K562 (cell line): ENCODE results near the gene ISG20L2.

Experiments
- BRCA1 ChIP-seq, 2 experiments: fragments of 450-650 bp in 1 of 2; sonication (generic) in 1 of 2; formaldehyde crosslinking in 1 of 2; IDR thresholded peaks; 2 replicates each; pipeline versions ENCODE4 v1.5.0 to v1.6.1; 2017 to 2020; ENCODE audit warnings: mild to moderate bottlenecking in 1 of 2, missing genetic modification reagents in 1 of 2
- E2F1 ChIP-seq: sonication (generic); formaldehyde crosslinking; IDR thresholded peaks from 2 replicates; pipeline ENCODE4 v1.8.1; 2023; ENCODE audit warnings: mild to moderate bottlenecking, missing genetic modification reagents, moderate library complexity
- ELK1 ChIP-seq: sonication (generic); formaldehyde crosslinking; IDR thresholded peaks from 2 replicates; pipeline ENCODE4 v1.8.1; 2022; ENCODE audit warnings: missing genetic modification reagents
- EP300 ChIP-seq: IDR thresholded peaks from 2 replicates; pipeline ENCODE4 v1.6.1; 2012; ENCODE audit warnings: low read length, improper control_type of control experiment
- EZH2 ChIP-seq: IDR thresholded peaks from 2 replicates; pipeline ENCODE4 v1.6.1; 2012; ENCODE audit warnings: low read depth, mild to moderate bottlenecking, inconsistent platforms, low read length, borderline replicate concordance
- MIER1 ChIP-seq: fragments of 450-650 bp; IDR thresholded peaks from 2 replicates; pipeline ENCODE4 v1.6.1; 2016; ENCODE audit warnings: antibody characterized with exemption, mild to moderate bottlenecking, low read depth
- POLR2AphosphoS5 ChIP-seq: IDR thresholded peaks from 2 replicates; pipeline ENCODE4 v1.6.1; 2011; ENCODE audit warnings: mild to moderate bottlenecking, low read depth, low read length, moderate library complexity; ENCODE audit not compliant: control insufficient read depth, insufficient read depth
- PREB ChIP-seq: sonication (generic); formaldehyde crosslinking; IDR thresholded peaks from 2 replicates; pipeline ENCODE4 v1.8.1; 2023; ENCODE audit warnings: mild to moderate bottlenecking, missing genetic modification reagents
- REST ChIP-seq, 2 experiments: fragments of 450-650 bp; formaldehyde crosslinking in 1 of 2; IDR thresholded peaks; 2 replicates each; pipeline versions ENCODE4 v1.4.0 to v1.6.1; 2014 to 2020; ENCODE audit warnings: mild to moderate bottlenecking in 2 of 2, borderline replicate concordance in 1 of 2, low read depth in 1 of 2
- ZNF398 ChIP-seq: fragments of 250-450 bp; sonication (Bioruptor Pico); IDR thresholded peaks from 2 replicates; pipeline ENCODE4 v1.8.0; 2021; ENCODE audit warnings: moderate library complexity, mild to moderate bottlenecking, inconsistent platforms
- ZNF584 ChIP-seq: fragments of 200-800 bp; sonication (Bioruptor generic); IDR thresholded peaks from 2 replicates; pipeline ENCODE4 v1.6.1; 2016; ENCODE audit warnings: low read depth, mild to moderate bottlenecking, missing genetic modification characterization, missing compliant biosample characterization

- TF ChIP-seq PREB (CRISPR knock-in tag) (no peak), MIER1 (no peak), ELK1 (CRISPR knock-in tag) (no peak), EP300 (no peak), BRCA1 (IDR thresholded peaks at IDR 0.05) (no peak), BRCA1 (CRISPR knock-in tag; IDR thresholded peaks at IDR 0.05) (no peak), ZNF584 (CRISPR knock-in tag) (no peak), POLR2AphosphoS5 (no peak), EZH2 (no peak), REST (IDR thresholded peaks at IDR 0.05; ENCODE audit: borderline replicate concordance) (no peak), REST (CRISPR knock-in tag; IDR thresholded peaks at IDR 0.05; ENCODE audit: low read depth) (no peak), E2F1 (CRISPR knock-in tag) (no peak), ZNF398 (CRISPR knock-in tag) (no peak)
Measured at GRCh38 chr1:156733989-156734584, 5.5 kb upstream of the ISG20L2 start.
